ENCODE results near the gene NYAP1.

DNA sequence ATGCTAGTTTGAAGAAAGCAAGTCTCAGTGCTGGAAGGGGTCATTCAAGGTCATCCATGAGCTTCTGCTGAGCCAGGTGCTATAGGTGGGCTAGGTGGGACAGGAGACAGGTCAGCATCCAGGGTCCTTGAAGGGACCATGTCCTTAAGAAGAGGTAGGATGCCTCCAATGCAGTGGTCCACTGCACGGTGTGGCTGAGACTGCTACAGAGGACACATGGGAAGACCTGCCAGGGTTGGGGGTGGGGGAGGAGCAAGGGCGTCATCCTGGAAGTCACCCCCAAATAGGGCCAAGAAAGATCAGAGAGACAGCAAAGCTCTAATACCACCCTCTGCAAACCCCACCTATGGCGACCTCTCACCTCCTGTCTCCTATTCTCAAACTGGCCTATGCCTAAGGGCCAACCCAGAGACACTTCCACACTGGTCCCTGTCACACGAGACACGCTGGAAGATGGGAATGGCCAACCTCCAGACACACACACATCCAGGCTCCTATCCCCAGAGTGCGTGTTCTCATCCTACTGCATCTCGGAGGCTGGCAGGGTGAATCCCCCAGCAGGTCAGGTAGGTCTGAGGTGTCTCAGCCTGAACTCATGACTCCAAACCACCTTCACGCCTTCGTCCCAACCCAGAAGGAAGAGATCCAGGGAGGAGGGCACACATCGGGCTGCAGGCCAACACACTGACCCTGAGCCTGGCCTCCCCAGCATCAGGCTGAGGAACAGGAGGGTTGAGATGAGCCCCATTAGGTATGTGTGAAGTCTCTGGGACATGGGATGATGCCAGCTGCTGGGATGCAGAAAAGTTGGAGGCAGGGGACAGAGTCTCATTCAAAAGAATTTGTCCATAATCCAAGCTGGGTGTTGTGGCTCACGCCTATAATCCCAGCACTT, 41.8 kb upstream of the NYAP1 start:
- TF ChIP-seq, protein P1, sequence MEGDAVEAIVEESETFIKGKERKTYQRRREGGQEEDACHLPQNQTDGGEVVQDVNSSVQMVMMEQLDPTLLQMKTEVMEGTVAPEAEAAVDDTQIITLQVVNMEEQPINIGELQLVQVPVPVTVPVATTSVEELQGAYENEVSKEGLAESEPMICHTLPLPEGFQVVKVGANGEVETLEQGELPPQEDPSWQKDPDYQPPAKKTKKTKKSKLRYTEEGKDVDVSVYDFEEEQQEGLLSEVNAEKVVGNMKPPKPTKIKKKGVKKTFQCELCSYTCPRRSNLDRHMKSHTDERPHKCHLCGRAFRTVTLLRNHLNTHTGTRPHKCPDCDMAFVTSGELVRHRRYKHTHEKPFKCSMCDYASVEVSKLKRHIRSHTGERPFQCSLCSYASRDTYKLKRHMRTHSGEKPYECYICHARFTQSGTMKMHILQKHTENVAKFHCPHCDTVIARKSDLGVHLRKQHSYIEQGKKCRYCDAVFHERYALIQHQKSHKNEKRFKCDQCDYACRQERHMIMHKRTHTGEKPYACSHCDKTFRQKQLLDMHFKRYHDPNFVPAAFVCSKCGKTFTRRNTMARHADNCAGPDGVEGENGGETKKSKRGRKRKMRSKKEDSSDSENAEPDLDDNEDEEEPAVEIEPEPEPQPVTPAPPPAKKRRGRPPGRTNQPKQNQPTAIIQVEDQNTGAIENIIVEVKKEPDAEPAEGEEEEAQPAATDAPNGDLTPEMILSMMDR (IDR thresholded peaks at IDR 0.05; ENCODE audit: insufficient read depth, low read depth, low read length) = no peak
- TF ChIP-seq EZH2 (IDR thresholded peaks at IDR 0.05; ENCODE audit: insufficient read depth, low read length) = no peak
